H1 (cell line): ENCODE measurements around the gene CABP2. TPM values are rescaled to one million over a fixed set of nuclear protein-coding genes. Genes with fewer than 3 reads are reported as not detected.
"Not testable (repeated sequence)": the region's sequence is repeated elsewhere in the genome, so short reads cannot be mapped to it uniquely, and the experiment has no call there.

Source experiments
- CTCF ChIA-PET: fragments of 300-600 bp; sonication (Branson Sonifier 250); formaldehyde crosslinking; loops from one replicate; lab custom pipeline; 2021; ENCODE audit not compliant: partially characterized antibody; lab: Charles Lee
- POLR2A ChIA-PET: fragments of 300-600 bp; sonication (Branson Sonifier 250); formaldehyde crosslinking; loops from one replicate; lab custom pipeline; 2021; ENCODE audit warnings: inconsistent platforms; ENCODE audit not compliant: partially characterized antibody; lab: Charles Lee
- DNase-seq, 2 experiments: peaks; one replicate each; pipeline versions ENCODE4 v3.0.0 to v3.0.0-alpha.2; 2010 to 2022; ENCODE audit warnings: low spot score in 2 of 2, low read depth in 1 of 2, mixed read lengths in 1 of 2
- FAIRE-seq: peaks from 2 replicates; lab custom pipeline; 2011; peaks lifted over from hg19 to GRCh38; lab: Jason Lieb, UNC
- H2AFZ ChIP-seq: 2 replicates; pipeline ENCODE4 v1.8.1; 2012; ENCODE audit warnings: low read length, inconsistent platforms
- H2AK5ac ChIP-seq: 2 replicates; pipeline ENCODE4 v1.6.1; 2013; ENCODE audit warnings: low read depth, low read length
- H2BK120ac ChIP-seq: replicated peaks from 2 replicates; pipeline ENCODE3; 2013; ENCODE audit warnings: low read depth, low read length, inconsistent platforms
- H2BK12ac ChIP-seq: 2 replicates; pipeline ENCODE4 v1.6.1; 2013; ENCODE audit warnings: low read depth, low read length
- H2BK15ac ChIP-seq: 2 replicates; pipeline ENCODE4 v1.6.1; 2013; ENCODE audit warnings: low read length
- H2BK20ac ChIP-seq: 2 replicates; pipeline ENCODE4 v1.6.1; 2013; ENCODE audit warnings: low read length
- H2BK5ac ChIP-seq: 2 replicates; pipeline ENCODE4 v1.6.1; 2013; ENCODE audit warnings: low read depth, low read length
- H3K14ac ChIP-seq: 2 replicates; pipeline ENCODE4 v1.6.1; 2013; ENCODE audit warnings: inconsistent platforms; ENCODE audit not compliant: insufficient read length
- H3K18ac ChIP-seq: 2 replicates; pipeline ENCODE4 v1.6.1; 2013; ENCODE audit warnings: low read length; ENCODE audit errors: extremely low read depth
- H3K23ac ChIP-seq: 2 replicates; pipeline ENCODE4 v1.6.1; 2013; ENCODE audit warnings: inconsistent platforms; ENCODE audit not compliant: insufficient read length
- H3K23me2 ChIP-seq: 2 replicates; pipeline ENCODE4 v1.6.1; 2013; ENCODE audit warnings: low read depth, low read length
- H3K27ac ChIP-seq: 2 replicates; pipeline ENCODE4 v1.6.1; 2011; ENCODE audit warnings: low read depth, low read length, inconsistent platforms
- H3K27me3 ChIP-seq, 4 experiments: replicated peaks in 1 of 4; 1 replicate in 1 of 4; 2 replicates in 3 of 4; pipeline versions ENCODE4 v1.6.1 to v1.8.1; 2011 to 2013; ENCODE audit warnings: low read length in 3 of 4, mild to moderate bottlenecking in 3 of 4, inconsistent platforms in 2 of 4, mixed read lengths in 2 of 4, moderate library complexity in 1 of 4; ENCODE audit not compliant: control insufficient read depth in 3 of 4, insufficient read depth in 3 of 4; ENCODE audit errors: extremely low read depth in 1 of 4
- H3K36me3 ChIP-seq, 4 experiments: 2 replicates each; pipeline versions ENCODE4 v1.6.1 to v1.8.1; 2011 to 2013; ENCODE audit warnings: mild to moderate bottlenecking in 4 of 4, low read length in 3 of 4, moderate library complexity in 2 of 4, control low read depth in 1 of 4, inconsistent platforms in 1 of 4; ENCODE audit not compliant: insufficient read depth in 4 of 4, control insufficient read depth in 2 of 4
- H3K4ac ChIP-seq: replicated peaks from 2 replicates; pipeline ENCODE3; 2013; ENCODE audit warnings: low read length, low read depth, mixed read lengths, inconsistent platforms; ENCODE audit not compliant: insufficient read length
- H3K4me1 ChIP-seq, 4 experiments: replicated peaks in 1 of 4; 1 replicate in 1 of 4; 2 replicates in 3 of 4; pipeline versions ENCODE4 v1.6.1 to v1.8.1; 2011 to 2013; ENCODE audit warnings: low read length in 3 of 4, inconsistent platforms in 2 of 4, mixed read lengths in 1 of 4; ENCODE audit not compliant: insufficient read depth in 4 of 4, control insufficient read depth in 3 of 4
- H3K4me2 ChIP-seq, 2 experiments: 2 replicates each; pipeline versions ENCODE4 v1.6.1 to v1.8.1; 2011 to 2013; ENCODE audit warnings: low read depth in 2 of 2, low read length in 2 of 2, control low read depth in 1 of 2, inconsistent platforms in 1 of 2, mild to moderate bottlenecking in 1 of 2; ENCODE audit not compliant: insufficient read depth in 1 of 2
- H3K4me3 ChIP-seq, 4 experiments: fragments of 200-600, 300-600 bp in 1 of 4; sonication (generic), shearing (Covaris generic), sonication (Bioruptor Twin) in 1 of 4; 2 replicates each; pipeline versions ENCODE4 v1.5.1 to v1.8.1; 2011 to 2016; ENCODE audit warnings: low read length in 4 of 4, low read depth in 3 of 4, control low read depth in 2 of 4, inconsistent platforms in 2 of 4, mild to moderate bottlenecking in 2 of 4, mixed read lengths in 1 of 4, moderate library complexity in 1 of 4; ENCODE audit not compliant: insufficient read depth in 2 of 4; ENCODE audit errors: extremely low read depth in 1 of 4
- H3K56ac ChIP-seq: replicated peaks from 2 replicates; pipeline ENCODE3; 2013; ENCODE audit warnings: low read depth, mild to moderate bottlenecking, mixed read lengths, low read length, inconsistent platforms; ENCODE audit not compliant: insufficient read length
- H3K79me1 ChIP-seq: 2 replicates; pipeline ENCODE4 v1.6.1; 2013; ENCODE audit warnings: low read depth, low read length, control low read depth
- H3K79me2 ChIP-seq, 2 experiments: 2 replicates each; pipeline versions ENCODE4 v1.6.1 to v1.8.1; 2012 to 2013; ENCODE audit warnings: low read length in 2 of 2, mild to moderate bottlenecking in 2 of 2, inconsistent platforms in 1 of 2; ENCODE audit not compliant: insufficient read depth in 2 of 2, control insufficient read depth in 1 of 2
- H3K9ac ChIP-seq, 4 experiments: replicated peaks in 1 of 4; 1 replicate in 1 of 4; 2 replicates in 3 of 4; pipeline versions ENCODE4 v1.6.1 to v1.8.1; 2011 to 2013; ENCODE audit warnings: low read depth in 3 of 4, low read length in 3 of 4, control low read depth in 2 of 4, mild to moderate bottlenecking in 2 of 4, moderate library complexity in 2 of 4, inconsistent platforms in 1 of 4; ENCODE audit errors: extremely low read depth in 1 of 4
- H3K9me3 ChIP-seq, 2 experiments: 2 replicates each; pipeline versions ENCODE4 v1.6.1 to v1.8.1; 2012 to 2013; ENCODE audit warnings: mild to moderate bottlenecking in 2 of 2, moderate library complexity in 2 of 2, control low read depth in 1 of 2, inconsistent platforms in 1 of 2, low read depth in 1 of 2, low read length in 1 of 2, mixed read lengths in 1 of 2; ENCODE audit not compliant: insufficient read depth in 2 of 2
- H4K20me1 ChIP-seq, 2 experiments: replicated peaks in 1 of 2; 2 replicates each; pipeline versions ENCODE3 to v1.8.1; 2011 to 2013; ENCODE audit warnings: inconsistent platforms in 2 of 2, low read length in 2 of 2, mild to moderate bottlenecking in 1 of 2; ENCODE audit not compliant: insufficient read depth in 2 of 2, control insufficient read depth in 1 of 2
- H4K5ac ChIP-seq: 2 replicates; pipeline ENCODE4 v1.6.1; 2013; ENCODE audit warnings: low read length, low read depth, mixed read lengths, inconsistent platforms; ENCODE audit not compliant: insufficient read length
- H4K8ac ChIP-seq: 2 replicates; pipeline ENCODE4 v1.8.0; 2013; ENCODE audit warnings: mild to moderate bottlenecking, moderate library complexity, low read length, inconsistent platforms; ENCODE audit not compliant: insufficient read depth; ENCODE audit errors: extremely low read depth
- H4K91ac ChIP-seq: replicated peaks from 2 replicates; pipeline ENCODE3; 2013; ENCODE audit warnings: low read length, mixed read lengths, inconsistent platforms; ENCODE audit not compliant: insufficient read length
- CBX8 ChIP-seq: fragments of 300-800, 300-1000 bp; sonication (generic); IDR thresholded peaks from 2 replicates; pipeline ENCODE4 v1.7.1; 2016; ENCODE audit warnings: low read depth, low read length, borderline replicate concordance
- CHD1 ChIP-seq: IDR thresholded peaks from 2 replicates; pipeline ENCODE4 v1.6.1; 2012; ENCODE audit warnings: low read depth, low read length, improper control_type of control experiment
- HDAC6 ChIP-seq: IDR thresholded peaks from one replicate; pipeline ENCODE4 v1.7.1; 2012; ENCODE audit warnings: low read depth, mild to moderate bottlenecking, inconsistent platforms, low read length, moderate library complexity
- RFX5 ChIP-seq: IDR thresholded peaks from 2 replicates; pipeline ENCODE4 v1.6.1; 2011; ENCODE audit warnings: low read depth, low read length, improper control_type of control experiment, borderline replicate concordance
- USF2 ChIP-seq: IDR thresholded peaks from 2 replicates; pipeline ENCODE4 v1.6.1; 2011; ENCODE audit warnings: low read length, improper control_type of control experiment
- YY1 ChIP-seq: IDR thresholded peaks from 2 replicates; pipeline ENCODE4 v1.6.1; 2011; ENCODE audit warnings: low read depth, mild to moderate bottlenecking, low read length
- polyA plus RNA-seq, 7 experiments: library from polyadenylated mRNA; depleted of rRNA in 3 of 7; stranded (reverse) in 5 of 7; unstranded in 2 of 7; fragments of >200 nt in 5 of 7; fragments of 200-250 nt in 2 of 7; gene quantifications; 1 replicate in 5 of 7; 2 replicates in 1 of 7; 4 replicates in 1 of 7; pipeline versions ENCODE4 v1.2.1 to v1.2.3, GENCODE V29; 2011 to 2013; ENCODE audit warnings: missing spikeins in 2 of 7, mixed read lengths in 2 of 7
- total RNA-seq: library from RNA; stranded (reverse); fragmentation: NEBNext Ultra II Directional; extraction: Animal tissue kit (Norgen Biotek cat#: 25700); gene quantifications from 2 replicates; pipeline ENCODE4 v1.2.1, GENCODE V29; 2021

Gene CABP2
- total and polyA plus RNA-seq, 2 of the 8 experiments (the other 6 are each of a cell fraction or from before 2014, with no cell fraction given), result not detected

DNA sequence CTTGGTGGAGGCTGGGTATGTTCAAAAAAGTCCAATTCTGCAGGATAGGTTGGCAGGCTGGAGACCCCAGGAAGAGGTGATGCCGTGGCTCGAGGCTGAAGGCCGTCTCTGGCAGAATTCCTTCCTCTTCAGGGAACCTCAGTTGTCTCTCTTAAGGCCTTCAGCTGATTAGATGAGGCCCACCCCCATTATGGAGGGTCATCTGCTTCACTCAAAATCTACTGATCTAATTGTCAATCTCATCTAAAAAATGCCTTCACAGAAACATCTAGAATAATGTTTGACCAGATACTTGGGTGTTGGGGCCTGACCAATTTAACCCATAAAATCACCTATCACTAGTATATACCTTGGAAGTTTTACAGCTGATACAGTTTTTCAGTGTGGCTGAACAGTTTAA is 33.0 kb upstream of the CABP2 start (continued):
- no peak for TF ChIP-seq USF2
- no peak for TF ChIP-seq CBX8
- TF ChIP-seq RFX5, result no peak
- TF ChIP-seq CHD1, result no peak
- TF ChIP-seq HDAC6, result no peak
- TF ChIP-seq YY1, result no peak

DNA sequence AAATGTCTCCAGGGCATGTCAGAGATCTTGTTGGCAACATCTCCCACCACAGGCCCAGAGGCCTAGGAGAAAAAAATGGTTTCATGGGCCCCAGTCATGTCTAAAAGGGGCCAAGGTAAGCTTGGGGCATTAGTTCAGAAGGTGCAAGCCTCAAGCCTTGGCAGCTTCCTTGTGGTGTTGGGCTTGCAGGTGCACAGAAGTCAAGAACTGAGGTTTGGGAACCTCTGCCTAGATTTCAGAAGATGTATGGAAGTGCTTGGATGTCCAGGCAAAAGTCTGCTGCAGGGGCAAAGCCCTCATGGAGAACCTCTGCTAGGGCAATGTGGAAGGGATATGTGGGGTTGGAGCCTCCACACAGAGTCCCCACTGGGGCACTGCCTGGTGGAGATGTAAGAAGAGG is 28.5 kb upstream of the CABP2 start:
- H4K91ac ChIP-seq, H3K18ac ChIP-seq, H3K14ac ChIP-seq, H2AFZ ChIP-seq, H3K23ac ChIP-seq, DNase-seq, H3K79me1 ChIP-seq, H3K36me3 ChIP-seq, H3K27ac ChIP-seq, H4K20me1 ChIP-seq, H2BK5ac ChIP-seq, H3K9ac ChIP-seq, H3K79me2 ChIP-seq, H3K23me2 ChIP-seq, H2BK15ac ChIP-seq, H4K5ac ChIP-seq, H3K4ac ChIP-seq, H3K27me3 ChIP-seq, H2BK20ac ChIP-seq, H2AK5ac ChIP-seq, H4K8ac ChIP-seq, H2BK12ac ChIP-seq, FAIRE-seq, H3K4me3 ChIP-seq, H2BK120ac ChIP-seq, H3K4me1 ChIP-seq, H3K56ac ChIP-seq, H3K4me2 ChIP-seq: not testable (repeated sequence)
- ChIA-PET POLR2A (interaction anchor here (1.2 kb wide), 1 partner anchor 32 kb away, joined by 3 read pairs; the partner anchor contains the start of gene GSTP1), CTCF (interaction anchor here (0.9 to 1.0 kb wide), 2 partner anchors 8 to 29 kb away, joined by 3 to 5 read pairs; no protein-coding TSS in a partner anchor)
- peaks cover 4 to 12% of the 10 kb centered on the region in 2 experiments; a peak in 3 of 4 replicates for H3K9me3 ChIP-seq
